ENCODE measurements around the gene TRIM46. TPM values are rescaled to one million over a fixed set of nuclear protein-coding genes. Genes with fewer than 3 reads are reported as not detected.
A peak's percentile ranks its signal among the peaks of the same experiment; 100 is the strongest.

The TRIM46 gene
- total and polyA plus RNA-seq, 9 of the 15 experiments (the other 6 are each of a cell fraction or from before 2014, with no cell fraction given) = 0.05 to 0.60 (median 0.16) TPM; not detected in 3

GRCh38 chr1:155139895-155140629, 33.6 kb upstream of the TRIM46 start, which contains the start of gene DPM3 (continued):
- TF ChIP-seq FOXA3 (CRISPR knock-in tag; conservative IDR thresholded peaks at IDR 0.05 in 1 of 2, IDR thresholded peaks at IDR 0.05 in 1 of 2) (no peak), RBFOX2 (IDR thresholded peaks at IDR 0.05; ENCODE audit: low read depth, low read length) (peak; percentile 82), TARDBP (IDR thresholded peaks at IDR 0.05) (no peak; the same call in 1 of the 2 replicates), ZNF830 (CRISPR knock-in tag; IDR thresholded peaks at IDR 0.05) (no peak), GTF2A2 (tag; IDR thresholded peaks at IDR 0.05) (no peak), NFE2L1 (tag; IDR thresholded peaks at IDR 0.05; ENCODE audit: borderline replicate concordance, low read depth) (no peak), HNRNPK (IDR thresholded peaks at IDR 0.05; ENCODE audit: low read depth, low read length, poor library complexity, severe bottlenecking) (no peak), RHOXF2B (CRISPR knock-in tag; conservative IDR thresholded peaks at IDR 0.05) (no peak), HDAC8 (tag; IDR thresholded peaks at IDR 0.05) (no peak), HNRNPH1 (optimal IDR thresholded peaks at IDR 0.05; ENCODE audit: low read depth, low read length) (no peak), TAF9B (IDR thresholded peaks at IDR 0.05; ENCODE audit: partially characterized antibody) (peak; percentile 78), ARID4B (CRISPR knock-in tag; IDR thresholded peaks at IDR 0.05) (peak; percentile 88), ZNF785 (CRISPR knock-in tag; IDR thresholded peaks at IDR 0.05) (no peak)
- TF ChIP-seq, protein P1, sequence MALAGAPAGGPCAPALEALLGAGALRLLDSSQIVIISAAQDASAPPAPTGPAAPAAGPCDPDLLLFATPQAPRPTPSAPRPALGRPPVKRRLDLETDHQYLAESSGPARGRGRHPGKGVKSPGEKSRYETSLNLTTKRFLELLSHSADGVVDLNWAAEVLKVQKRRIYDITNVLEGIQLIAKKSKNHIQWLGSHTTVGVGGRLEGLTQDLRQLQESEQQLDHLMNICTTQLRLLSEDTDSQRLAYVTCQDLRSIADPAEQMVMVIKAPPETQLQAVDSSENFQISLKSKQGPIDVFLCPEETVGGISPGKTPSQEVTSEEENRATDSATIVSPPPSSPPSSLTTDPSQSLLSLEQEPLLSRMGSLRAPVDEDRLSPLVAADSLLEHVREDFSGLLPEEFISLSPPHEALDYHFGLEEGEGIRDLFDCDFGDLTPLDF (CRISPR knock-in tag; IDR thresholded peaks at IDR 0.05) = 0 out of 2 replicates have a peak, but pooled peaks have one; percentile 26
- TF ChIP-seq, protein P2, sequence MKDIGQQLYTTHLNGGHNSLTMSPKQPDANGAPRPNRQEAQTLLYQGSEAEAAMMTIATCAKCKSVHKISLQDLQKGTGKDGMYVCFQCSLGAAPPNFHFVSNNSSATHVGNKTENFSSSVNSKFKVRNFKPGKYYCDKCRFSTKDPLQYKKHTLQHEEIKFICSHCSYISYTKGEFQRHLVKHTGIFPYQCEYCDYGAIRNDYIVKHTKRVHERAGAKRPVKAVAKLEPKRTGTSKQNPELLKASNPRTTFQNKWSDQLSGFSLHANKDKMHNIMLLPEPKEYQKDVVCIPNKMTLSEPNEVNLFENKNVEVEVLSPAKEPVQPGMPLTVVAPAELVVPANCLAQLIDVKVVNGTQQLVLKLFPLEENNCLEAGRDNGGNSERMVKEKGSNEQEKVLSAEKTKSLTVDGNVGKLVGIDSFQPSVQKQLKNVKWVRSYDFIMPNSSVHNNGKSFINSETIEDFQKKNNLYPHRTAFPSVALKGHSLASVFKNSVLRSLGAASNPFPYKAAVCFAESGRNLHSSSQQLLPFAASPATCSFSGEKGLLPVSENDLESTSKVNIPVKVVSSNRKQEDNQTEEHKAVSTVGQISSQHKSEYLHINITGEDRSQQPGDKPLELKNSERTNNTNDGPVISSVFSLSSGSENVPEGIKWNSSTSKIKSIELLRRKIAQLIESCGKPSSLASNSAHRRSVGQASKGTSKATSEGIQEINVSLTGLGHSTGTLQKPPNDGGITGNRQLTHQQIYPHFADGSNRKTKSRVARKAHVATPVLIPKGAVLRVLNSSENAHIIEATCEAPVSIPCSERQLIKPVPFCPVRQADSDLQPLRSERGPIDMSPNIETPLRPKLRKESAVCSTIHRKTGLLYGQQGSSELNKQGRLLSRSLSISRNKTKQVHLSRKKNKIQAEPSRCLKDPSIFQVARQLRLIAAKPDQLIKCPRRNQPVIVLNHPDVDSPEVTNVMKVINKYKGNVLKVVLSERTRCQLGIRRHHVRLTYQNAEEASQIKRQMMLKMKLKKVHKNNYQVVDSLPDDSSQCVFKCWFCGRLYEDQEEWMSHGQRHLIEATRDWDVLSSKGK (CRISPR knock-in tag; IDR thresholded peaks at IDR 0.05) = no peak
- TF ChIP-seq, protein P3, sequence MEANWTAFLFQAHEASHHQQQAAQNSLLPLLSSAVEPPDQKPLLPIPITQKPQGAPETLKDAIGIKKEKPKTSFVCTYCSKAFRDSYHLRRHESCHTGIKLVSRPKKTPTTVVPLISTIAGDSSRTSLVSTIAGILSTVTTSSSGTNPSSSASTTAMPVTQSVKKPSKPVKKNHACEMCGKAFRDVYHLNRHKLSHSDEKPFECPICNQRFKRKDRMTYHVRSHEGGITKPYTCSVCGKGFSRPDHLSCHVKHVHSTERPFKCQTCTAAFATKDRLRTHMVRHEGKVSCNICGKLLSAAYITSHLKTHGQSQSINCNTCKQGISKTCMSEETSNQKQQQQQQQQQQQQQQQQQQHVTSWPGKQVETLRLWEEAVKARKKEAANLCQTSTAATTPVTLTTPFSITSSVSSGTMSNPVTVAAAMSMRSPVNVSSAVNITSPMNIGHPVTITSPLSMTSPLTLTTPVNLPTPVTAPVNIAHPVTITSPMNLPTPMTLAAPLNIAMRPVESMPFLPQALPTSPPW (CRISPR knock-in tag; IDR thresholded peaks at IDR 0.05) = peak; percentile 56; the same call in 1 of the 2 replicates
